GM21786 (cell line): ENCODE measurements around the gene IQCM.

Source experiments
- ATAC-seq: cut with Tn5 transposase; IDR thresholded peaks from one replicate; pipeline ENCODE4 v1.9.1; 2021; ENCODE audit not compliant: unreplicated experiment

IQCM gene

GRCh38 chr4:149713031-149713430, 102.6 kb downstream of the IQCM start:
- no peak for ATAC-seq

- no peak for ATAC-seq
Observed at GRCh38 chr4:149711593-149712365, 103.9 kb downstream of the IQCM start.

- ATAC-seq, result no peak
Observed at GRCh38 chr4:149709640-149710039, 106.0 kb downstream of the IQCM start.

- no peak for ATAC-seq
Observed at GRCh38 chr4:149708513-149709130, 107.0 kb downstream of the IQCM start.

GRCh38 chr4:149707862-149708261, 107.8 kb downstream of the IQCM start:
- ATAC-seq, result no peak

GRCh38 chr4:149706942-149707341, 108.7 kb downstream of the IQCM start:
- ATAC-seq, result no peak

GRCh38 chr4:149702414-149703293, 113.0 kb downstream of the IQCM start:
- peak; percentile 65 for ATAC-seq

- no peak for ATAC-seq
Observed at GRCh38 chr4:149701435-149702156, 114.0 kb downstream of the IQCM start.

- no peak for ATAC-seq
Observed at GRCh38 chr4:149700272-149700671, 115.4 kb downstream of the IQCM start.

GRCh38 chr4:149699642-149700041, 116.0 kb downstream of the IQCM start:
- ATAC-seq, result no peak

GRCh38 chr4:149690726-149691125, 124.9 kb downstream of the IQCM start:
- no peak for ATAC-seq

GRCh38 chr4:149684516-149684915, 131.1 kb downstream of the IQCM start:
- ATAC-seq, result no peak

GRCh38 chr4:149676076-149676475, 139.6 kb downstream of the IQCM start:
- peak; percentile 98 for ATAC-seq

- no peak for ATAC-seq
Observed at GRCh38 chr4:149645790-149646189, 169.9 kb downstream of the IQCM start.

GRCh38 chr4:149638073-149638472, 177.6 kb downstream of the IQCM start:
- no peak for ATAC-seq

GRCh38 chr4:149634368-149634767, 181.3 kb downstream of the IQCM start:
- no peak for ATAC-seq

- ATAC-seq, result no peak
Observed at GRCh38 chr4:149631629-149632028, 184.0 kb downstream of the IQCM start.

- no peak for ATAC-seq
Observed at GRCh38 chr4:149630064-149630463, 185.6 kb downstream of the IQCM start.

GRCh38 chr4:149605601-149606378, 209.9 kb downstream of the IQCM start:
- no peak for ATAC-seq

- no peak for ATAC-seq
Observed at GRCh38 chr4:149604827-149605226, 210.8 kb downstream of the IQCM start.
